Hepatocyte (in vitro differentiated cells): ENCODE results near the gene ARL2BP. TPM values are rescaled to one million over a fixed set of nuclear protein-coding genes. Genes with fewer than 3 reads are reported as not detected.
"Not testable (repeated sequence)": the region's sequence is repeated elsewhere in the genome, so short reads cannot be mapped to it uniquely, and the experiment has no call there.

Experiments
- DNase-seq: peaks from one replicate; pipeline ENCODE4 v3.0.0-alpha.2; 2016; ENCODE audit warnings: low spot score
- H2AFZ ChIP-seq: fragments of 200-600 bp; sonication (generic); 2 replicates; pipeline ENCODE4 v1.6.0; 2016; ENCODE audit warnings: antibody characterized with exemption, mild to moderate bottlenecking
- H3K27ac ChIP-seq: fragments of 200-600 bp; sonication (generic); 2 replicates; pipeline ENCODE4 v1.5.1; 2016; ENCODE audit warnings: mild to moderate bottlenecking
- H3K27me3 ChIP-seq: fragments of 200-600 bp; sonication (generic); 2 replicates; pipeline ENCODE4 v1.6.1; 2016
- H3K36me3 ChIP-seq: fragments of 200-600 bp; sonication (generic); replicated peaks from 2 replicates; pipeline ENCODE4 v1.5.1; 2016; ENCODE audit warnings: low read depth; ENCODE audit not compliant: insufficient read depth
- H3K4me1 ChIP-seq: fragments of 200-600 bp; sonication (generic); 2 replicates; pipeline ENCODE4 v1.5.1; 2016; ENCODE audit warnings: mild to moderate bottlenecking, moderate library complexity; ENCODE audit not compliant: insufficient read depth
- H3K4me2 ChIP-seq: fragments of 200-600 bp; sonication (generic); 2 replicates; pipeline ENCODE4 v1.6.0; 2016
- H3K4me3 ChIP-seq: fragments of 200-600 bp; sonication (generic); 2 replicates; pipeline ENCODE4 v1.5.1; 2016; ENCODE audit warnings: mild to moderate bottlenecking
- H3K79me2 ChIP-seq: fragments of 200-600 bp; sonication (generic); 2 replicates; pipeline ENCODE4 v1.6.0; 2017; ENCODE audit warnings: mild to moderate bottlenecking
- H3K9me2 ChIP-seq: fragments of 200-600 bp; sonication (generic); replicated peaks from 2 replicates; pipeline ENCODE4 v1.6.0; 2017; ENCODE audit warnings: mild to moderate bottlenecking; ENCODE audit not compliant: insufficient read depth
- H3K9me3 ChIP-seq: fragments of 200-600 bp; sonication (generic); 2 replicates; pipeline ENCODE4 v1.5.1; 2016; ENCODE audit warnings: low read depth, mild to moderate bottlenecking
- H4K20me1 ChIP-seq: fragments of 200-600 bp; sonication (generic); 2 replicates; pipeline ENCODE4 v1.6.0; 2016; ENCODE audit warnings: mild to moderate bottlenecking; ENCODE audit not compliant: insufficient read depth, poor library complexity, severe bottlenecking
- EZH2 ChIP-seq: fragments of 200-600 bp; sonication (generic); IDR thresholded peaks from 2 replicates; pipeline ENCODE4 v1.6.1; 2016; ENCODE audit warnings: antibody characterized with exemption, mild to moderate bottlenecking, borderline replicate concordance
- EZH2phosphoT487 ChIP-seq: fragments of 200-600 bp; sonication (generic); IDR thresholded peaks from one replicate; pipeline ENCODE4 v1.6.1; 2018; ENCODE audit warnings: antibody characterized with exemption, mild to moderate bottlenecking, low read depth, moderate library complexity; ENCODE audit not compliant: unreplicated experiment, severe bottlenecking
- WGBS: methylation state at CpG from one replicate; pipeline ENCODE4 v1.1.6; 2016; ENCODE audit warnings: low lambda C conversion rate; ENCODE audit errors: missing lambda C conversion rate; 5-methylcytosine and 5-hydroxymethylcytosine counted together
- polyA plus RNA-seq: library from polyadenylated mRNA; unstranded; fragments of >200 nt; fragmentation: Nextera tagmentation; extraction: Ambion mirVana; gene quantifications from 2 replicates; pipeline ENCODE4 v1.2.1, GENCODE V29; 2016
- total RNA-seq: library from RNA; depleted of rRNA; stranded (reverse); fragments of >200 nt; gene quantifications from 2 replicates; pipeline ENCODE4 v1.2.3, GENCODE V29; 2014
- TF ChIP-seq, protein P1 (sequence below): fragments of 200-600 bp; sonication (generic); IDR thresholded peaks from 2 replicates; pipeline ENCODE4 v1.5.1; 2016; ENCODE audit warnings: antibody characterized with exemption, mild to moderate bottlenecking; ENCODE audit not compliant: poor library complexity

Gene ARL2BP
- total RNA-seq (92.6 and 105 TPM in 2 replicates), polyA plus RNA-seq (102 and 104 TPM in 2 replicates)

GRCh38 chr16:57244767-57245471 is at the start of gene ARL2BP:
ARL2BP (plus strand) TSS chr16:57245259; CDS start chr16:57245368, 109 bp downstream.
- peak within 1 kb of the TSS; percentile 89 for H3K4me2 ChIP-seq
- H3K9me3 ChIP-seq = no peaks in the 10 kb centered on the region
- H4K20me1 ChIP-seq = no peaks in the 10 kb centered on the region
- H3K4me3 ChIP-seq = peak within 1 kb of the TSS; percentile 88
- peak within 1 kb of the TSS; percentile 96 for H3K27ac ChIP-seq
- H3K4me1 ChIP-seq = peaks cover 6% of the 10 kb centered on the region
- TF ChIP-seq, protein P1, sequence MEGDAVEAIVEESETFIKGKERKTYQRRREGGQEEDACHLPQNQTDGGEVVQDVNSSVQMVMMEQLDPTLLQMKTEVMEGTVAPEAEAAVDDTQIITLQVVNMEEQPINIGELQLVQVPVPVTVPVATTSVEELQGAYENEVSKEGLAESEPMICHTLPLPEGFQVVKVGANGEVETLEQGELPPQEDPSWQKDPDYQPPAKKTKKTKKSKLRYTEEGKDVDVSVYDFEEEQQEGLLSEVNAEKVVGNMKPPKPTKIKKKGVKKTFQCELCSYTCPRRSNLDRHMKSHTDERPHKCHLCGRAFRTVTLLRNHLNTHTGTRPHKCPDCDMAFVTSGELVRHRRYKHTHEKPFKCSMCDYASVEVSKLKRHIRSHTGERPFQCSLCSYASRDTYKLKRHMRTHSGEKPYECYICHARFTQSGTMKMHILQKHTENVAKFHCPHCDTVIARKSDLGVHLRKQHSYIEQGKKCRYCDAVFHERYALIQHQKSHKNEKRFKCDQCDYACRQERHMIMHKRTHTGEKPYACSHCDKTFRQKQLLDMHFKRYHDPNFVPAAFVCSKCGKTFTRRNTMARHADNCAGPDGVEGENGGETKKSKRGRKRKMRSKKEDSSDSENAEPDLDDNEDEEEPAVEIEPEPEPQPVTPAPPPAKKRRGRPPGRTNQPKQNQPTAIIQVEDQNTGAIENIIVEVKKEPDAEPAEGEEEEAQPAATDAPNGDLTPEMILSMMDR = peak; percentile 18
- TF ChIP-seq EZH2phosphoT487 (no peak), EZH2 (no peak)
- peaks cover 27% of the 10 kb centered on the region for H3K79me2 ChIP-seq
- no peaks in the 10 kb centered on the region for H3K27me3 ChIP-seq
- H2AFZ ChIP-seq = peak within 1 kb of the TSS; percentile 76
- WGBS = 1% methylated on average over 76 of the region's 77 CpGs
- H3K9me2 ChIP-seq = no peaks in the 10 kb centered on the region
- no peaks in the 10 kb centered on the region for H3K36me3 ChIP-seq
- DNase-seq = peak; percentile 98

- H3K27ac ChIP-seq = peak overlapping the region; percentile 31
- no peaks in the 10 kb centered on the region for H3K27me3 ChIP-seq
- no peaks in the 10 kb centered on the region for H3K36me3 ChIP-seq
- no peak overlapping the region for H3K4me3 ChIP-seq
- TF ChIP-seq, protein P1 = no peak
- TF ChIP-seq EZH2 (no peak), EZH2phosphoT487 (no peak)
- DNase-seq = no peak
- no peaks in the 10 kb centered on the region for H3K9me3 ChIP-seq
- H2AFZ ChIP-seq = no peak overlapping the region
- peaks cover 58% of the 10 kb centered on the region for H4K20me1 ChIP-seq
- no peaks in the 10 kb centered on the region for H3K9me2 ChIP-seq
- peaks cover 80% of the 10 kb centered on the region for H3K79me2 ChIP-seq
- H3K4me2 ChIP-seq = no peak overlapping the region
- WGBS = 90% methylated on average over 4 of the region's 4 CpGs
- peaks cover 18% of the 10 kb centered on the region for H3K4me1 ChIP-seq
Measured at GRCh38 chr16:57196286-57196685, 48.8 kb upstream of the ARL2BP start.

- 49% methylated on average over 3 of the region's 3 CpGs for WGBS
- Histone ChIP-seq H3K79me2 (peaks cover 75% of the 10 kb centered on the region), H3K27me3 (no peaks in the 10 kb centered on the region), H2AFZ (no peak overlapping the region), H3K36me3 (no peaks in the 10 kb centered on the region), H3K4me1 (peaks cover 13% of the 10 kb centered on the region), H3K9me3 (no peaks in the 10 kb centered on the region), H3K4me2 (peak overlapping the region; percentile 27), H3K4me3 (no peak overlapping the region), H3K27ac (peak overlapping the region; percentile 31), H4K20me1 (peaks cover 54% of the 10 kb centered on the region), H3K9me2 (no peaks in the 10 kb centered on the region)
- TF ChIP-seq EZH2phosphoT487 = no peak
- TF ChIP-seq EZH2 = no peak
- TF ChIP-seq, protein P1 = no peak
- DNase-seq = no peak
Measured at GRCh38 chr16:57196753-57197152, 48.3 kb upstream of the ARL2BP start.

DNA sequence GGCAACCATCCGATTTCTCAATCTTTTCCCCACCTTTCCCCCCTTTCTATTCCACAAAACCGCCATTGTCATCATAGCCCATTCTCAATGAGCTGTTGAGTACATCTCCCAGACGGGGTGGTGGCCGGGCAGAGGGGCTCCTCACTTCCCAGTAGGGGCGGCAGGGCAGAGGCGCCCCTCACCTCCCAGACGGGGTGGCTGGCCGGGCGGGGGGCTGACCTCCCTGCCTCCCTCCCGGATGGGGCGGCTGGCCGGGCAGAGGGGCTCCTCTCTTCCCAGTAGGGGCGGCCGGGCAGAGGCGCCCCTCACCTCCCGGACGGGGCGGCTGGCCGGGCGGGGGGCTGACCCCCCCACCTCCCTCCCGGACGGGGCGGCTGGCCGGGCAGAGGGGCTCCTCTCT is 44.7 kb upstream of the ARL2BP start:
- H3K4me2 ChIP-seq, H3K36me3 ChIP-seq, H3K9me3 ChIP-seq, H3K27me3 ChIP-seq, H3K4me1 ChIP-seq, H3K9me2 ChIP-seq, H3K27ac ChIP-seq, H2AFZ ChIP-seq, H3K4me3 ChIP-seq, DNase-seq: not testable (repeated sequence)
- WGBS = 90% methylated on average over 7 of the region's 24 CpGs
- H4K20me1 ChIP-seq = peaks cover 30% of the 10 kb centered on the region
- H3K79me2 ChIP-seq = peaks cover 75% of the 10 kb centered on the region

DNA sequence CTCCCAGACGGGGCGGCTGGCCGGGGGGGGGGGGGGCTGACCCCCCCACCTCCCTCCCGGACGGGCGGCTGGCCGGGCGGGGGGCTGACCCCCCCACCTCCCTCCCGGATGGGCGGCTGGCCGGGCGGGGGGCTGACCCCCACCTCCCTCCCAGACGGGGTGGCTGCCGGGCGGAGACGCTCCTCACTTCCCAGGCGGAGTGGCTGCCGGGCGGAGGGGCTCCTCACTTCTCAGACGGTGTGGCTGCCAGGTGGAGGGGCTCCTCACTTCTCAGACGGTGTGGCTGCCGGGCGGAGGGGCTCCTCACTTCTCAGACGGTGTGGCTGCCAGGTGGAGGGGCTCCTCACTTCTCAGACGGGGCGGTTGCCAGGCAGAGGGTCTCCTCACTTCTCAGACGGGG is 44.1 kb upstream of the ARL2BP start:
- H3K4me3 ChIP-seq = not testable (repeated sequence)
- H3K79me2 ChIP-seq = peaks cover 69% of the 10 kb centered on the region

More for the DNA sequence above, 44.1 kb upstream of the ARL2BP start:
- H3K9me3 ChIP-seq, H3K9me2 ChIP-seq, H2AFZ ChIP-seq, H3K27ac ChIP-seq, H3K27me3 ChIP-seq, DNase-seq, H3K4me1 ChIP-seq, H3K4me2 ChIP-seq, H3K36me3 ChIP-seq: not testable (repeated sequence)
- 96% methylated on average over 9 of the region's 27 CpGs for WGBS
- H4K20me1 ChIP-seq = peaks cover 27% of the 10 kb centered on the region
